ENCODE data around the gene DSCAML1. TPM values are rescaled to one million over a fixed set of nuclear protein-coding genes. Genes with fewer than 3 reads are reported as not detected.

The DSCAML1 gene
- total RNA-seq, 4 donors from 2014 or later, result 0.20 to 1.1 (median 0.36) TPM

- DNase-seq (ENCODE audit: low spot score in 2 of 2), result no peak
- 74 to 75% methylated on average over 12 to 14 of the region's 14 CpGs for WGBS, 2 donors
- no peaks in the 10 kb centered on the region for H3K27me3 ChIP-seq
- no peak overlapping the region for H3K27ac ChIP-seq
- H3K9me3 ChIP-seq, result no peaks in the 10 kb centered on the region
- no peak overlapping the region for H3K4me3 ChIP-seq
- no peaks in the 10 kb centered on the region for H3K4me1 ChIP-seq
- TF ChIP-seq EP300 (IDR thresholded peaks at IDR 0.05) (no peak), POLR2A (IDR thresholded peaks at IDR 0.05) (no peak)
- TF ChIP-seq, protein P1, sequence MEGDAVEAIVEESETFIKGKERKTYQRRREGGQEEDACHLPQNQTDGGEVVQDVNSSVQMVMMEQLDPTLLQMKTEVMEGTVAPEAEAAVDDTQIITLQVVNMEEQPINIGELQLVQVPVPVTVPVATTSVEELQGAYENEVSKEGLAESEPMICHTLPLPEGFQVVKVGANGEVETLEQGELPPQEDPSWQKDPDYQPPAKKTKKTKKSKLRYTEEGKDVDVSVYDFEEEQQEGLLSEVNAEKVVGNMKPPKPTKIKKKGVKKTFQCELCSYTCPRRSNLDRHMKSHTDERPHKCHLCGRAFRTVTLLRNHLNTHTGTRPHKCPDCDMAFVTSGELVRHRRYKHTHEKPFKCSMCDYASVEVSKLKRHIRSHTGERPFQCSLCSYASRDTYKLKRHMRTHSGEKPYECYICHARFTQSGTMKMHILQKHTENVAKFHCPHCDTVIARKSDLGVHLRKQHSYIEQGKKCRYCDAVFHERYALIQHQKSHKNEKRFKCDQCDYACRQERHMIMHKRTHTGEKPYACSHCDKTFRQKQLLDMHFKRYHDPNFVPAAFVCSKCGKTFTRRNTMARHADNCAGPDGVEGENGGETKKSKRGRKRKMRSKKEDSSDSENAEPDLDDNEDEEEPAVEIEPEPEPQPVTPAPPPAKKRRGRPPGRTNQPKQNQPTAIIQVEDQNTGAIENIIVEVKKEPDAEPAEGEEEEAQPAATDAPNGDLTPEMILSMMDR (IDR thresholded peaks at IDR 0.05), result no peak
- no peaks in the 10 kb centered on the region for H3K36me3 ChIP-seq
Observed at GRCh38 chr11:117748771-117749540, 48.1 kb downstream of the DSCAML1 start.

DNA sequence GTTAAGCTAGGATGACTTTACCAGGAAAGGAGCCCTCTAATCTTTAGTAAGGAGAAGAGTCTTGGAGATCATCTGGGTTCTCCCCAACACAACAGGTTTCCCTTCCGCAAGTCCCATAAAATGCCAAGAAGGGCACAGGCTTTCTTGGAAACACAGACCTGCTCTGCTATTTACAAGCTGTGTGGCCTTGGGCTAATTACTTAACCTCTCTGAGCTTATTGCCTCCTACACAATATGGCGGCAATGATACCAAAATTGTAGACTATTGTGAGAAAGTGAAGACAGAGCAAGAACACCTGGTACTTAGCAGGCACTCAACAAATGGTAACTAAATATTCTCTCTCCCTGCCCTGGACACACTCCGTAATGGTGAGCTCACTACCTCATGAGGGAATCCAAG is 49.1 kb downstream of the DSCAML1 start:
- Histone ChIP-seq H3K27ac (no peak overlapping the region), H3K4me3 (no peak overlapping the region), H3K4me1 (no peaks in the 10 kb centered on the region), H3K27me3 (no peaks in the 10 kb centered on the region), H3K36me3 (no peaks in the 10 kb centered on the region), H3K9me3 (no peaks in the 10 kb centered on the region)
- TF ChIP-seq EP300 (IDR thresholded peaks at IDR 0.05) (no peak), POLR2A (IDR thresholded peaks at IDR 0.05) (no peak)
- TF ChIP-seq, protein P1 (IDR thresholded peaks at IDR 0.05), result no peak
- no peak for DNase-seq (ENCODE audit: low spot score in 2 of 2)
- 96 to 98% methylated on average over 3 of the region's 3 CpGs for WGBS, 2 donors

DNA sequence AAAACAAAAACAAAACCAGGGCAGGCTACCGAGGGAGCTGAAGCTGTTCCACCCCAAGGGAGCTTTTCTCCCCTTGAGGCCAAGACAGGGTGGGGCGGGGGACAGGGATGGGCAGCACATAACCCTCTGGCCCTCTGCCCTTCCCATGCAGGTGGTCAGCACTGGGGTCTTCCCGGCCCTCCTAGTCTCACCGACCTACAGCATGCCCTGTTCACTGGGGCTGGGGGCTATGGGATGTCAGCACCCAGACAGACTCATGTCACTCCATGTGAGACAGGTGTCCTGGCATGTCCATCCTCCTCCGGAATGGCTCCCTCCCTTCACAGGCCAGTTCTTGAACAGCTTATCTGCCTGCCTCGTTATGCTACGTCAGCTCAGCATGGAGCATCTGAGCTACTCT is 51.7 kb downstream of the DSCAML1 start:
- no peak for DNase-seq (ENCODE audit: low spot score in 2 of 2)
- Histone ChIP-seq H3K4me1 (no peaks in the 10 kb centered on the region), H3K27me3 (no peaks in the 10 kb centered on the region), H3K9me3 (peaks cover 0 to 14% (median 0%) of the 10 kb centered on the region in 4 donors), H3K4me3 (no peak overlapping the region), H3K27ac (no peak overlapping the region), H3K36me3 (no peaks in the 10 kb centered on the region)
- WGBS, 2 donors, result 79 to 82% methylated on average over 6 to 7 of the region's 7 CpGs
- TF ChIP-seq EP300 (IDR thresholded peaks at IDR 0.05) (no peak), POLR2A (IDR thresholded peaks at IDR 0.05) (no peak)
- TF ChIP-seq, protein P1 (IDR thresholded peaks at IDR 0.05), result no peak

DNA sequence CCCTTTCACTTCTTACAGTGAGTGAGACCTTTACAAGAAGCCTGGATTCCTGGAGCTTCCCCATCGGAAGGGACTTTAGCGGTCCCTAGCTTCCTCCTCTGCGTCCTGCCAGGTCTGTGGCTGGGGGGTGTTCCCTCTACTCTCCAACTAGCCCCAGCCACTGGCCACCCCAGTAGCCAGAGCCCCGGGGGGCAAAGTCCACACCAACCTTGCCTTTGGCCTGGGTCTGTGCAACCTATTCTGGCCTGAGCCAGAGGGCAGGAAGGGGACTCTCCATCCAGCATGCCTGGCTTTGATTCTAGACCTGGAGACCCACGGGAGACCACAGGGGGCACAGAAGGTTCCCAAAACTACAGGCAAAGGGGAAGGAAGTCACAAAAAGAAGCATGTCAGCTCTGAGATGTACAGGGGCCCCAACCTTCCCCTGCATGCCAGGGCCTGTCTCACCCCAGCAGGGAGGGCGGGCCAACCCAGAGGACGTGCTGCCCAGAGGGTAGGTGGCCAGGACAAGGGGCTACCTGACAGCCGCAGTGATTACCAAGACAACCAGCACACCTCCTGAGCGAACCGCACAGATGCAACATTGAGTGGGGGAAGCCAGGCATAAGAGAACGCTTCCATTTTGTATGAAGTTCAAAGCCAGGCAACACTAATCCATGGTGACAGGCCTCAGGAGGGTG is 52.4 kb downstream of the DSCAML1 start:
- H3K27ac ChIP-seq, result no peak overlapping the region
- no peak for TF ChIP-seq EP300 (IDR thresholded peaks at IDR 0.05)
- TF ChIP-seq POLR2A (IDR thresholded peaks at IDR 0.05), result no peak
- TF ChIP-seq, protein P1 (IDR thresholded peaks at IDR 0.05), result no peak
- no peak overlapping the region for H3K4me3 ChIP-seq
- peaks cover 0 to 14% (median 0%) of the 10 kb centered on the region in 4 donors for H3K9me3 ChIP-seq
- no peak for DNase-seq (ENCODE audit: low spot score in 2 of 2)
- H3K36me3 ChIP-seq, result no peaks in the 10 kb centered on the region
- H3K4me1 ChIP-seq, result no peaks in the 10 kb centered on the region
- no peaks in the 10 kb centered on the region for H3K27me3 ChIP-seq
- 71 to 73% methylated on average over 10 to 11 of the region's 11 CpGs for WGBS, 2 donors

Data from tibial nerve (tissue), 4 donors.